ENCODE results near the gene SLC2A14.
"Not testable (repeated sequence)": the region's sequence is repeated elsewhere in the genome, so short reads cannot be mapped to it uniquely, and the experiment has no call there.

SLC2A14 gene

DNA sequence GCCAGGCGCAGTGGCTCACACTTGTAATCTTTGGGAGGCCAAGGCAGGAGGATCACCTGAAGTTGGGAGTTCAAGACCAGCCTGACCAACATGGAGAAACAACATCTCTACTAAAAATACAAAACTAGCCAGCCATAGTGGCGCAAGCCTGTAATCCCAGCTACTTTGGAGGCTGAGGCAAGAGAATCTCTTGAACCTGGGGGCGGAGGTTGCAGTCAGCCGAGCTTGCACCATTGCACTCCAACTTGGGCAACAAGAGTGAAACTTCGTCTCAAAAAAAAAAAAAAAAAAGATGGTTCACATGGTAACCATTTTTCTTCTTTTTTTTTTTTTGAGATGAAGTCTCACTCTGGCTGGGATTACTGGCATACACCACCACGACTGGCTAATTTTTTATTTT lies 35.3 kb downstream of the SLC2A14 start:
- no peak overlapping the region for H3K4me3 ChIP-seq (ENCODE audit: low read length)
- DNase-seq (ENCODE audit: low read depth), result no peak

DNA sequence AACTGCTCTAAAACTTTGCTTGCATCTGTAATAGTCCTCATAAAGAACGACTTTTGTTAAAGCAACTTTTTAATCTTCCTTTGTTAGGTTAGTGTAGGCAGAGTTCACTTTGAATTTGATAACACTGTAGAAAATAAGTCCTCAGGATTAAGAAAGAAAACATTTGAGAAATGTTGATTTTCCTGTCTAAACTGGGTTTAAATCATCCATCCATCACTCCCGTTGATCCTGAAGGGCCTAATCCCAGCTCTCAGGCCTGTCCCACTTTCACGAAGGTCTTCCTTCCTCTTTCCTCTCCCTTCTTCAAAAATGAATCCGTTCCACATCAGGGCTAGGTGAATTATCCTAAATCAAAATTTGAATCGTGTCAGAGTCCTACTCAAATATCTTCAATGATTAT lies 36.9 kb downstream of the SLC2A14 start:
- TF ChIP-seq, protein P1, sequence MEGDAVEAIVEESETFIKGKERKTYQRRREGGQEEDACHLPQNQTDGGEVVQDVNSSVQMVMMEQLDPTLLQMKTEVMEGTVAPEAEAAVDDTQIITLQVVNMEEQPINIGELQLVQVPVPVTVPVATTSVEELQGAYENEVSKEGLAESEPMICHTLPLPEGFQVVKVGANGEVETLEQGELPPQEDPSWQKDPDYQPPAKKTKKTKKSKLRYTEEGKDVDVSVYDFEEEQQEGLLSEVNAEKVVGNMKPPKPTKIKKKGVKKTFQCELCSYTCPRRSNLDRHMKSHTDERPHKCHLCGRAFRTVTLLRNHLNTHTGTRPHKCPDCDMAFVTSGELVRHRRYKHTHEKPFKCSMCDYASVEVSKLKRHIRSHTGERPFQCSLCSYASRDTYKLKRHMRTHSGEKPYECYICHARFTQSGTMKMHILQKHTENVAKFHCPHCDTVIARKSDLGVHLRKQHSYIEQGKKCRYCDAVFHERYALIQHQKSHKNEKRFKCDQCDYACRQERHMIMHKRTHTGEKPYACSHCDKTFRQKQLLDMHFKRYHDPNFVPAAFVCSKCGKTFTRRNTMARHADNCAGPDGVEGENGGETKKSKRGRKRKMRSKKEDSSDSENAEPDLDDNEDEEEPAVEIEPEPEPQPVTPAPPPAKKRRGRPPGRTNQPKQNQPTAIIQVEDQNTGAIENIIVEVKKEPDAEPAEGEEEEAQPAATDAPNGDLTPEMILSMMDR (conservative IDR thresholded peaks at IDR 0.05; ENCODE audit: low read length), result no peak
- DNase-seq (ENCODE audit: low read depth), result no peak
- H3K4me3 ChIP-seq (ENCODE audit: low read length), result no peak overlapping the region

More for the DNA sequence above, 35.3 kb downstream of the SLC2A14 start:
- TF ChIP-seq, protein P1 (conservative IDR thresholded peaks at IDR 0.05; ENCODE audit: low read length), result no peak

DNA sequence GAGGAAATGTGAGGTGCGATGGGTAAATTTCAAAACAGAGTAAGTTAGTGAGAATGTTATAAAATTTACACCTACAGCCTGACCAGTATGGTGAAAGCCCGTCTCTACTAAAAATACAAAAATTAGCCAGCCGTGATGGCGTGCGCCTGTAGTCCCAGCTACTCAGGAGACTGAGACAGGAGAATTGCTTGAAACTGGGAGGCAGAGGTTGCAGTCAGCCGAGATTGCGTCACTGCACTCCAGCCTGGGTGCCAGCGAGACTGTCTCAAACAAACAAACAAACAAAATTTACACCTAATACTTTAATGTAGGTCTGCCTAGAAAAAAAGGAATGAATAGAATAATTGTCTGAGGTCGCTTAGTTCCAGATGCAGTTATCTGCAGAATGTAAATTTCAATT lies 37.6 kb downstream of the SLC2A14 start:
- TF ChIP-seq, protein P1 (conservative IDR thresholded peaks at IDR 0.05; ENCODE audit: low read length), result no peak
- no peak overlapping the region for H3K4me3 ChIP-seq (ENCODE audit: low read length)
- DNase-seq (ENCODE audit: low read depth), result no peak

- TF ChIP-seq, protein P1 (conservative IDR thresholded peaks at IDR 0.05; ENCODE audit: low read length), result no peak
- no peak for DNase-seq (ENCODE audit: low read depth)
- H3K4me3 ChIP-seq (ENCODE audit: low read length), result no peak overlapping the region
Observed at GRCh38 chr12:7834701-7835100, 38.0 kb downstream of the SLC2A14 start.

DNA sequence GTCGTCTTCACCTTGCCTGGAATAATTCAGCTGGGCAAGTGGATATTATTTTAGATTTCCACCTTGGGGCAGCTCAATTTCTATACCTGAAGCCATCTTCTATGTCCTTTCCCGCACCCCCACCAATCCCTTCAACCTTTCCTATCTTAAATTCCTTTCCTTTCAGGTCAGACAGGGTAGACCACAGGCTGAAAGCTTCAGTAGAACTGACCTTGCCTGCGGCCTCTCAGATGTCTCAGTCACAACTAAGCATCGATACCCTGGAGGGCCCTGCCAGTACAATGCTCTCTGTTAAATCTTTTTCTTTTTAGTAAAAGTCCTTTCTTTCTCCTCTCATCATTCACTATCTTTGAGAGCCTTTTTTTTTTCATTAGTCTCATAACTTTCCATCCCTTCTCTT lies 38.9 kb downstream of the SLC2A14 start:
- TF ChIP-seq, protein P1 (conservative IDR thresholded peaks at IDR 0.05; ENCODE audit: low read length), result no peak
- DNase-seq (ENCODE audit: low read depth), result no peak
- no peak overlapping the region for H3K4me3 ChIP-seq (ENCODE audit: low read length)

DNA sequence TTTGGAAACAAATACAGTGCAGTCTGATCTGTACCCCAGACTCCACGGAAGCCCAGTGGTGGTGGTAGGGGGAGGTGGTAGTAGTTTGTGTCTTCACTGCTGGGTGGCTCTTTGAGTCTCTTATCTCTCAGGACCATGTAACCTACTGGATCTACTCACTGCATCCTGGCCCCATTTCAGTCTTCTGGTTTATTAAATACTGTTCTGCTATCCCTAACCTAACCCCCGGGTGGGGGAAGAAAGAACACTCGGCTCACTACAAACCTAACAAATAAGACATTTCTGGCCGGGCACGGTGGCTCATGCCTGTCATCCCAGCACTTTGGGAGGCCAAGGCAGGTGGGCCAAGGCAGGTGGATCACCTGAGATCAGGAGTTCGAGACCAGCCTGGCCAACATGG lies 39.5 kb downstream of the SLC2A14 start:
- DNase-seq (ENCODE audit: low read depth); H3K4me3 ChIP-seq (ENCODE audit: low read length): not testable (repeated sequence)

GRCh38 chr12:7832059-7832696 lies 40.5 kb downstream of the SLC2A14 start:
- no peak overlapping the region for H3K4me3 ChIP-seq (ENCODE audit: low read length)
- peak; percentile 70 for DNase-seq (ENCODE audit: low read depth)
- TF ChIP-seq, protein P1 (conservative IDR thresholded peaks at IDR 0.05; ENCODE audit: low read length), result peak; percentile 78

DNA sequence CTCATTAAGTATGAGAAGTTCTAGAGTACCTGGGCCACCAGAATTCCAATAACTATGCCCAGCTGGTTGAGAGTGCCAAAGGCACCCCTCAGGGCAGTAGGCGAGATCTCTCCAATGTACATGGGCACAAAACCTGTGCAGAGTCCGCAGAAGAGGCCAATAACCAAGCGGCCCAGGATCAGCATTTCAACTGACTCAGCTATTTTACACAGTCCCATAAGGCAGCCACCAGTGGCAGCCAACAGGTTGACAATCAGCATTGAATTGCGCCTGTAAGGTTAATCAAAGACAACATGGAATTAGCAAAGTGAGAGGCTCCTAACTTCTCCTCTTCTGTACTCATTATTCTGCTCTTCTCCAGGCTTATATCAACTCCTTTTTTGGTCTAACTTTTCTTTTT lies 43.0 kb downstream of the SLC2A14 start:
- not testable (repeated sequence) for DNase-seq (ENCODE audit: low read depth); H3K4me3 ChIP-seq (ENCODE audit: low read length)

DNA sequence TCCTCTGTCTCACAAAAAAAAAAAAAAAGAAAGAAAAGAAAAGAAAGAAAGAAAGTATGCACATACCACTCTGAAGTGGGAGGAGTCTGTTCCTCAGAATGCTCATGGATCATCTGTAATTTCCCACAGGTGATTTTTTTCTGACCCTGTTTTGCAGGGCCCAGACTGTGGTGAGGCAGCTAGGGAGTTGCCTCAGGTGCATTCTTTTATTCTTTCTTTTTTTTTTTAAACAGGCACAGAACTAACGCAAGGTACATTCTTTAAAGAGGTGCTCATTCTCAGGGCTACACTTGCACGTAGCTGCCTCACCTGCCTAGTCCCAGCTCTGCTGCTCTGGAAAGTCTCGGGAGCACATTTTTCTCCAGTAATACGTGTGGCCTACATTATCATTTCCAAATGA lies 47.0 kb downstream of the SLC2A14 start:
- not testable (repeated sequence) for H3K4me3 ChIP-seq (ENCODE audit: low read length); DNase-seq (ENCODE audit: low read depth)

Data from AG10803 (cell line).